Suprapubic skin (tissue), 3 donors: ENCODE measurements around the gene CD8A.

ENCODE experiments used
- CTCF ChIP-seq, 2 donors: fragments of 200-600 bp in 1 of 2; fragments of 450-650 bp in 1 of 2; sonication (generic) in 1 of 2; IDR thresholded peaks; one replicate each; pipeline ENCODE4 v1.5.1; 2016 to 2019; ENCODE audit warnings: antibody characterized with exemption in 2 of 2, mild to moderate bottlenecking in 1 of 2, moderate library complexity in 1 of 2
- EP300 ChIP-seq: sonication (generic); formaldehyde crosslinking; IDR thresholded peaks from one replicate; pipeline ENCODE4 v1.6.1; 2017; ENCODE audit warnings: antibody characterized with exemption
- POLR2A ChIP-seq, 2 donors: fragments of 450-650 bp; IDR thresholded peaks; one replicate each; pipeline ENCODE4 v1.6.1; 2017; ENCODE audit warnings: antibody characterized with exemption in 2 of 2, mild to moderate bottlenecking in 2 of 2, moderate library complexity in 2 of 2

- TF ChIP-seq POLR2A (IDR thresholded peaks at IDR 0.05) (no peak), EP300 (no peak), CTCF (IDR thresholded peaks at IDR 0.05) (no peak)
Observed at GRCh38 chr2:86790676-86791572, at the start of gene CD8A.
